Right lobe of liver (tissue), 4 donors: Measurements from ENCODE around the gene TBC1D20.

ENCODE experiments used
- CTCF ChIP-seq, 4 donors: fragments of 200-600 bp in 3 of 4; fragments of 450-650 bp in 1 of 4; IDR thresholded peaks; one replicate each; pipeline versions ENCODE4 v1.5.1 to v1.8.0; 2016 to 2022; ENCODE audit warnings: antibody characterized with exemption in 4 of 4, mild to moderate bottlenecking in 2 of 4
- POLR2A ChIP-seq: fragments of 450-650 bp; IDR thresholded peaks from one replicate; pipeline ENCODE4 v1.6.1; 2017; ENCODE audit warnings: antibody characterized with exemption, mild to moderate bottlenecking
- donor health status: DM: no; HTN: no; CAD: no.
- donor health status: DM: no; HTN: no; CAD: no.
- donor health status: DM: no; HTN: yes; CAD: no.

- no peak for TF ChIP-seq CTCF (IDR thresholded peaks at IDR 0.05)
- TF ChIP-seq POLR2A, result no peak
Observed at GRCh38 chr20:388034-388994, 74.0 kb downstream of the TBC1D20 start.
